Tibial nerve (tissue), 4 donors: ENCODE data around the gene TMEM131L. TPM values are rescaled to one million over a fixed set of nuclear protein-coding genes. Genes with fewer than 3 reads are reported as not detected.
A peak's percentile ranks its signal among the peaks of the same experiment; 100 is the strongest.

Experiments used
- DNase-seq, 2 donors: peaks; one replicate each; pipeline ENCODE4 v3.0.0-alpha.2; 2019; ENCODE audit warnings: low spot score in 2 of 2
- H3K27ac ChIP-seq, 4 donors: fragments of 200-600 bp; sonication (generic) in 3 of 4; one replicate each; pipeline ENCODE4 v1.5.1; 2017 to 2019; ENCODE audit warnings: mild to moderate bottlenecking in 1 of 4
- H3K27me3 ChIP-seq, 2 donors: fragments of 200-600 bp; sonication (generic) in 1 of 2; one replicate each; pipeline versions ENCODE4 v1.5.1 to v1.6.0; 2017 to 2019
- H3K36me3 ChIP-seq, 3 donors: fragments of 200-600 bp; sonication (generic); one replicate each; pipeline ENCODE4 v1.5.1; 2018 to 2019
- H3K4me1 ChIP-seq, 4 donors: fragments of 200-600 bp; sonication (generic) in 3 of 4; one replicate each; pipeline ENCODE4 v1.5.1; 2017 to 2019
- H3K4me3 ChIP-seq, 4 donors: fragments of 200-600 bp; sonication (generic) in 3 of 4; one replicate each; pipeline ENCODE4 v1.5.1; 2017 to 2019; ENCODE audit warnings: mild to moderate bottlenecking in 1 of 4, moderate library complexity in 1 of 4
- H3K9me3 ChIP-seq, 4 donors: fragments of 200-600 bp; sonication (generic) in 3 of 4; one replicate each; pipeline ENCODE4 v1.5.1; 2017 to 2019
- EP300 ChIP-seq, 2 donors: sonication (generic); formaldehyde crosslinking; IDR thresholded peaks; one replicate each; pipeline ENCODE4 v1.6.1; 2017; ENCODE audit warnings: antibody characterized with exemption in 2 of 2, mild to moderate bottlenecking in 1 of 2
- POLR2A ChIP-seq, 2 donors: fragments of 450-650 bp; IDR thresholded peaks; one replicate each; pipeline ENCODE4 v1.6.1; 2017; ENCODE audit warnings: antibody characterized with exemption in 2 of 2, mild to moderate bottlenecking in 2 of 2, moderate library complexity in 2 of 2
- WGBS, 2 donors: methylation state at CpG; one replicate each; pipeline ENCODE4 v1.1.5; 2018; 5-methylcytosine and 5-hydroxymethylcytosine counted together
- total RNA-seq, 4 donors: library from RNA; depleted of rRNA; stranded (reverse); fragments of >200 nt; gene quantifications; one replicate each; pipeline ENCODE4 v1.1.0, GENCODE V29; 2016
- TF ChIP-seq, protein P1 (sequence below), 5 experiments: fragments of 200-600 bp in 3 of 5; fragments of 450-650 bp in 2 of 5; sonication (generic) in 3 of 5; IDR thresholded peaks; one replicate each; pipeline ENCODE4 v1.5.1; 2016 to 2019; ENCODE audit warnings: antibody characterized with exemption in 5 of 5, mild to moderate bottlenecking in 3 of 5, moderate library complexity in 2 of 5

TMEM131L gene
- total RNA-seq, 4 donors from 2014 or later = 8.7 to 19.9 (median 12.1) TPM

DNA sequence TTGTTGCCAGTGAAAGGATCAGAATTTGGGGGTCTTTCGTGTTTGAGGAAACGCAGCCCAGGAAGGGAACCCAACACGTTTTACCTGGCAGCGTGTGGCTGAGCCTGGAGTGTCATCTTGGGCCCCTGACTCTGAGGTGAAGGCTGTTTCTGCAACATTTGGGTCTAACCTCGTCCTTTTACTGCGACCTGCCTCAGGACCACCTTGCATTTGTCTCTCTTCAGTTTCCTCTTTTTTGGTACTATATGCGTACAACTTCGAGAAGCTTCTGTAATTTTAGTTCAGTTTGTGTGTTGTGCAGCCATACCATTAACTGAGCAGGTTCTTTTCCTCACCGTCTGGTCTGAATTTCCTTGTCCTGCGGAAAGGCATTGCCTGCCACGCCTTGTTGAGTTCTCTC, 61.5 kb downstream of the TMEM131L start:
- Histone ChIP-seq H3K27ac (no peak overlapping the region), H3K9me3 (no peaks in the 10 kb centered on the region), H3K36me3 (no peaks in the 10 kb centered on the region), H3K4me3 (no peak overlapping the region), H3K4me1 (peaks cover 0 to 47% (median 18%) of the 10 kb centered on the region in 4 donors), H3K27me3 (no peaks in the 10 kb centered on the region)
- no peak for DNase-seq
- TF ChIP-seq, protein P1, sequence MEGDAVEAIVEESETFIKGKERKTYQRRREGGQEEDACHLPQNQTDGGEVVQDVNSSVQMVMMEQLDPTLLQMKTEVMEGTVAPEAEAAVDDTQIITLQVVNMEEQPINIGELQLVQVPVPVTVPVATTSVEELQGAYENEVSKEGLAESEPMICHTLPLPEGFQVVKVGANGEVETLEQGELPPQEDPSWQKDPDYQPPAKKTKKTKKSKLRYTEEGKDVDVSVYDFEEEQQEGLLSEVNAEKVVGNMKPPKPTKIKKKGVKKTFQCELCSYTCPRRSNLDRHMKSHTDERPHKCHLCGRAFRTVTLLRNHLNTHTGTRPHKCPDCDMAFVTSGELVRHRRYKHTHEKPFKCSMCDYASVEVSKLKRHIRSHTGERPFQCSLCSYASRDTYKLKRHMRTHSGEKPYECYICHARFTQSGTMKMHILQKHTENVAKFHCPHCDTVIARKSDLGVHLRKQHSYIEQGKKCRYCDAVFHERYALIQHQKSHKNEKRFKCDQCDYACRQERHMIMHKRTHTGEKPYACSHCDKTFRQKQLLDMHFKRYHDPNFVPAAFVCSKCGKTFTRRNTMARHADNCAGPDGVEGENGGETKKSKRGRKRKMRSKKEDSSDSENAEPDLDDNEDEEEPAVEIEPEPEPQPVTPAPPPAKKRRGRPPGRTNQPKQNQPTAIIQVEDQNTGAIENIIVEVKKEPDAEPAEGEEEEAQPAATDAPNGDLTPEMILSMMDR (IDR thresholded peaks at IDR 0.05) = no peak
- TF ChIP-seq EP300 (IDR thresholded peaks at IDR 0.05) = no peak
- TF ChIP-seq POLR2A (IDR thresholded peaks at IDR 0.05) = no peak
- WGBS, 2 donors = 92 to 97% methylated on average over 11 of the region's 11 CpGs

- DNase-seq = no peak
- WGBS, 2 donors = 80 to 87% methylated on average over 6 of the region's 6 CpGs
These were observed 62.7 kb downstream of the TMEM131L start for GRCh38 chr4:153528705-153529485.

DNA sequence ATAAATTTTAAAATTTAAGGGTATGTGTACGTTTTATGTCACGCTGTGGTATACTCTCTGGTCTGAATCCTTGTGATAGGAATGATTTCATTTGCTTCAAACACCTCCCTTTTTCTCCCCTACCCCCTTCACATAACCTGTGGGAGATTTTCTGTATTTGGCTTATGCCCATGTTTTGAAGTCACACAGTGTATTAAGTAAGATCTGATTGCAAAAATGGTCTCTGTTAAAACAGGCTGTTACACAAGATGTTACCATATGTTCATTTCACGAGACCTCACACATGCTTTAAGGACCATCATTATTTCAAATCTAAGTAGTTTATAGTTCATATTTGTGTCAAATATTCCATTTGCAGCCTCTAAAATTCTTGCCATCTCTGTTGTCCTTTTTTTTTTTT, 63.5 kb downstream of the TMEM131L start:
- H3K4me1 ChIP-seq = peaks cover 0 to 29% (median 12%) of the 10 kb centered on the region in 4 donors
- no peak for DNase-seq
- H3K27me3 ChIP-seq = no peaks in the 10 kb centered on the region
- H3K27ac ChIP-seq = no peak overlapping the region
- WGBS, 2 donors = 86 to 89% methylated on average over 3 of the region's 3 CpGs
- TF ChIP-seq POLR2A (IDR thresholded peaks at IDR 0.05) (no peak), EP300 (IDR thresholded peaks at IDR 0.05) (peak in 1 of 2 donors; percentile 28)
- H3K4me3 ChIP-seq = no peak overlapping the region
- H3K36me3 ChIP-seq = no peaks in the 10 kb centered on the region
- no peaks in the 10 kb centered on the region for H3K9me3 ChIP-seq

More at GRCh38 chr4:153528705-153529485, 62.7 kb downstream of the TMEM131L start:
- TF ChIP-seq POLR2A (IDR thresholded peaks at IDR 0.05) (no peak), EP300 (IDR thresholded peaks at IDR 0.05) (no peak)
- TF ChIP-seq, protein P1 (IDR thresholded peaks at IDR 0.05) = no peak
- H3K36me3 ChIP-seq = no peaks in the 10 kb centered on the region
- no peak overlapping the region for H3K4me3 ChIP-seq
- H3K9me3 ChIP-seq = no peaks in the 10 kb centered on the region
- no peaks in the 10 kb centered on the region for H3K27me3 ChIP-seq
- H3K27ac ChIP-seq = no peak overlapping the region
- peaks cover 0 to 37% (median 15%) of the 10 kb centered on the region in 4 donors for H3K4me1 ChIP-seq

- H3K4me1 ChIP-seq = peaks cover 0 to 31% (median 12%) of the 10 kb centered on the region in 4 donors
These were observed 64.3 kb downstream of the TMEM131L start for GRCh38 chr4:153530284-153530999.

DNA sequence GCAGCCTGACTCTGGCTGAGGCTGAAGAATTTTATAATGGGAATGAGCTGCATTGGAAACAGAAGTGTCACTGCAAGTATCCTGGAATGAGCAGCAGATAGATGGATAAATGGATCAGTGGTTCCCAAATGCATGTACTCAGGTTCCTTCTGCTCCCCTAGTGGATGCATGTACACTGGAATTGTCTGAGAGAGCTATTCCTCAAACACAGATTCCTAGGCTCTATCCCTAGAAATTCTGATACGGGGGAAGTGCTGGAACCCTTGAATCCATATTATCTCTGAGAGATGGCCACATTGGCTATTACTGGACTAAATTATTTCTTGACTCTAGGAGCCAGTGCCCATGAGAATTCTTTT, 64.8 kb downstream of the TMEM131L start:
- peaks cover 0 to 37% (median 14%) of the 10 kb centered on the region in 4 donors for H3K4me1 ChIP-seq
- H3K27me3 ChIP-seq = no peaks in the 10 kb centered on the region
- H3K4me3 ChIP-seq = no peak overlapping the region
- no peaks in the 10 kb centered on the region for H3K36me3 ChIP-seq
- TF ChIP-seq, protein P1 (IDR thresholded peaks at IDR 0.05) = no peak
- TF ChIP-seq EP300 (IDR thresholded peaks at IDR 0.05) (no peak), POLR2A (IDR thresholded peaks at IDR 0.05) (no peak)
- WGBS, 2 donors = 71 to 80% methylated on average over 1 of the region's 1 CpG
- no peak overlapping the region for H3K27ac ChIP-seq
- H3K9me3 ChIP-seq = no peaks in the 10 kb centered on the region
- no peak for DNase-seq

More at GRCh38 chr4:153530284-153530999, 64.3 kb downstream of the TMEM131L start:
- TF ChIP-seq EP300 (IDR thresholded peaks at IDR 0.05) = no peak
- TF ChIP-seq POLR2A (IDR thresholded peaks at IDR 0.05) = no peak
- TF ChIP-seq, protein P1 (IDR thresholded peaks at IDR 0.05) = no peak
- DNase-seq = no peak
- Histone ChIP-seq H3K27me3 (no peaks in the 10 kb centered on the region), H3K4me3 (no peak overlapping the region), H3K36me3 (no peaks in the 10 kb centered on the region), H3K9me3 (no peaks in the 10 kb centered on the region), H3K27ac (no peak overlapping the region)
- WGBS, 2 donors = 67 to 71% methylated on average over 8 of the region's 8 CpGs
